Measurements from ENCODE around the gene BANP.
"Not testable (repeated sequence)": the region's sequence is repeated elsewhere in the genome, so short reads cannot be mapped to it uniquely, and the experiment has no call there.

Gene BANP

DNA sequence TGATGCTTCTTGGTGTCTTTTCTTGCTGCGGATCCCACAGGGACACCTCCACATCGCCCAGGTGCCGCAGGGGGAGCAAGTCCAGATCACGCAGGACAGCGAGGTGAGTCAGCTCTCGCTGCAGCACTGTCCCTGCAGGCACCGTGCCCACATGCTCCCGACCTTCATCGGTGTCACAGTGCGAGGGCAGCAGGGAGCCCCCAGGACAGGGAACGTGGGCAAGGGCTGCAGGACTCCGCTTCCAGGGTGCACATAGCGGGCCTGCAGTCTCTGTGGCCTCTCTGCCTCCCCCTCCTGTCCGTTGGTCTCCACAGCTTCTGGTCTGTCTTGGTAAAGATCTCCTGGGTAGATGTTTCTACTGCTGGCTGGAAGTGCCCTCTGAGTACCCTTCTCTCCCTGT, 84.1 kb downstream of the BANP start:
- H3K27ac ChIP-seq (ENCODE audit: low read depth, low read length, poor library complexity, severe bottlenecking), result no peak overlapping the region
- H3K4me3 ChIP-seq (ENCODE audit: low read depth, low read length, poor library complexity, severe bottlenecking), result no peak overlapping the region
- no peaks in the 10 kb centered on the region for H3K9me3 ChIP-seq (ENCODE audit: low read length)
- no peaks in the 10 kb centered on the region for H3K79me2 ChIP-seq (ENCODE audit: insufficient read depth, low read length)
- peaks cover 3% of the 10 kb centered on the region; the same call in 1 of the 2 replicates for H3K36me3 ChIP-seq (ENCODE audit: insufficient read depth, low read length)
- H3K4me1 ChIP-seq (ENCODE audit: insufficient read depth, low read length, severe bottlenecking), result peaks cover 8% of the 10 kb centered on the region
- no peak overlapping the region for H3K9ac ChIP-seq (ENCODE audit: low read length)
- H2AFZ ChIP-seq (ENCODE audit: low read length), result no peak overlapping the region
- TF ChIP-seq EZH2 (IDR thresholded peaks at IDR 0.05; ENCODE audit: borderline replicate concordance, low read length), result no peak
- TF ChIP-seq, protein P1, sequence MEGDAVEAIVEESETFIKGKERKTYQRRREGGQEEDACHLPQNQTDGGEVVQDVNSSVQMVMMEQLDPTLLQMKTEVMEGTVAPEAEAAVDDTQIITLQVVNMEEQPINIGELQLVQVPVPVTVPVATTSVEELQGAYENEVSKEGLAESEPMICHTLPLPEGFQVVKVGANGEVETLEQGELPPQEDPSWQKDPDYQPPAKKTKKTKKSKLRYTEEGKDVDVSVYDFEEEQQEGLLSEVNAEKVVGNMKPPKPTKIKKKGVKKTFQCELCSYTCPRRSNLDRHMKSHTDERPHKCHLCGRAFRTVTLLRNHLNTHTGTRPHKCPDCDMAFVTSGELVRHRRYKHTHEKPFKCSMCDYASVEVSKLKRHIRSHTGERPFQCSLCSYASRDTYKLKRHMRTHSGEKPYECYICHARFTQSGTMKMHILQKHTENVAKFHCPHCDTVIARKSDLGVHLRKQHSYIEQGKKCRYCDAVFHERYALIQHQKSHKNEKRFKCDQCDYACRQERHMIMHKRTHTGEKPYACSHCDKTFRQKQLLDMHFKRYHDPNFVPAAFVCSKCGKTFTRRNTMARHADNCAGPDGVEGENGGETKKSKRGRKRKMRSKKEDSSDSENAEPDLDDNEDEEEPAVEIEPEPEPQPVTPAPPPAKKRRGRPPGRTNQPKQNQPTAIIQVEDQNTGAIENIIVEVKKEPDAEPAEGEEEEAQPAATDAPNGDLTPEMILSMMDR (IDR thresholded peaks at IDR 0.05; ENCODE audit: low read length), result no peak
- H4K20me1 ChIP-seq (ENCODE audit: insufficient read depth, low read length), result no peaks in the 10 kb centered on the region
- H3K27me3 ChIP-seq (ENCODE audit: insufficient read depth, low read length), result no peaks in the 10 kb centered on the region
- H3K4me2 ChIP-seq (ENCODE audit: low read length), result no peak overlapping the region
- no peaks in the 10 kb centered on the region for H3F3A ChIP-seq (ENCODE audit: insufficient read depth, low read length)
- H3K9me2 ChIP-seq (ENCODE audit: low read depth, low read length), result no peaks in the 10 kb centered on the region

DNA sequence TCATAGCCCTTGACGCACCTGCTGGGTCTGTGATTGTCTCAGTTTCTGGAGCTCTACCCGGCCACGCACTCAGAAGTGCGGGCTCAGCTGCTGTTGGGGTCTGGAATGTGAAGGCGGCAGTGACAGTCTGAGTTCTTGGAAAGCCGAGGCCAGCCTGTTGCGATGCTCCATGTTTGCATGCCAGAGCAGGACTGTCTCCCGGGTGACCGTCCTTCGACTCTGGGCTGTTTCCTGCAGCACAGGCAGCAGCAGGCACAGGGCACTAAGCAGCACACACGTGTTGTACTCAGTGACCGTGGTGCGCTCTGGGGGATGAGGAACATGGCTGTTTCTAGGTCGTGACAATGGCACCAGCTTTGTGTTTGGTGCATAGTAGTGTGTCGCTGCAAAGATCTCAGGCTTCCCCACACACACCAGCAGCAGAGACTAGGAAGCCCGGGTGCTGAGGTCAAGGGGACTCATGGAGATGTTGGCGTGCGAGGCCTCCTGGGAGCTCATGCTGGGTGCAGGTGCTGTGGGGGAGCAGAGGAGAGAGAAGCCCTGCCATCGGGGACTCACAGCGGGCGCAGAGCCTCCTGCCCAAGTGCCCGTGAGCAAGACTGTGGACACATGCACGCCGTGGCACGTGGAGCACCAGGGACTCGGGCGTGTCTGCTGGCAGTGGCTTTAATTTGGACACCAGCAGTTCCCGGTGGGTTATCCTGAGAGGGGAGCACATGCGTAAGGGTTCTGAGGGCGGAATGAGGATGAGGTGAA, 84.8 kb downstream of the BANP start:
- not testable (repeated sequence) for H3K4me1 ChIP-seq (ENCODE audit: insufficient read depth, low read length, severe bottlenecking); H3F3A ChIP-seq (ENCODE audit: insufficient read depth, low read length); H4K20me1 ChIP-seq (ENCODE audit: insufficient read depth, low read length); H3K4me2 ChIP-seq (ENCODE audit: low read length); H2AFZ ChIP-seq (ENCODE audit: low read length); H3K9me3 ChIP-seq (ENCODE audit: low read length); H3K79me2 ChIP-seq (ENCODE audit: insufficient read depth, low read length); H3K27ac ChIP-seq (ENCODE audit: low read depth, low read length, poor library complexity, severe bottlenecking); H3K27me3 ChIP-seq (ENCODE audit: insufficient read depth, low read length); H3K9ac ChIP-seq (ENCODE audit: low read length); H3K9me2 ChIP-seq (ENCODE audit: low read depth, low read length); H3K4me3 ChIP-seq (ENCODE audit: low read depth, low read length, poor library complexity, severe bottlenecking); H3K36me3 ChIP-seq (ENCODE audit: insufficient read depth, low read length)

DNA sequence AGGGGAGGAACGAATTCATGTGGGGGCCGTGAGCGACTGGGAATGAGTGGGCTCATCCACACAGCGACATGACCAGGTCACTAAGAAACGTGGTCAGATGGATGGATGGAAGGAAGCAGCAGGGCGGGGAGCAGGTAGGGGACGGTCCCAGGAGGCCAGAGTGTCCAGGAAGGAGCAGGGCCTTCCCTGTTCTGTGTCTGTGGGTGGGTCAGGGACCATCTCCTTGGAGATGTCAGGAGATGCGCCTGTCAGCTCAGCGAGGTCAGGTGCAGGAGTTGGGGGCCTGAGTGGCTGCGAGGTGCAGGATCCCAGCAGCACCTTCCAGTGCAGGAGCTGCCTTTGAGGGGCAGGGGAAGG, 85.4 kb downstream of the BANP start:
- H3K9me3 ChIP-seq (ENCODE audit: low read length); H3K9me2 ChIP-seq (ENCODE audit: low read depth, low read length); H3K36me3 ChIP-seq (ENCODE audit: insufficient read depth, low read length); H3K9ac ChIP-seq (ENCODE audit: low read length); H3F3A ChIP-seq (ENCODE audit: insufficient read depth, low read length); H3K27me3 ChIP-seq (ENCODE audit: insufficient read depth, low read length); H3K27ac ChIP-seq (ENCODE audit: low read depth, low read length, poor library complexity, severe bottlenecking); H3K79me2 ChIP-seq (ENCODE audit: insufficient read depth, low read length); H3K4me1 ChIP-seq (ENCODE audit: insufficient read depth, low read length, severe bottlenecking); H3K4me3 ChIP-seq (ENCODE audit: low read depth, low read length, poor library complexity, severe bottlenecking); H4K20me1 ChIP-seq (ENCODE audit: insufficient read depth, low read length); H3K4me2 ChIP-seq (ENCODE audit: low read length); H2AFZ ChIP-seq (ENCODE audit: low read length): not testable (repeated sequence)

DNA sequence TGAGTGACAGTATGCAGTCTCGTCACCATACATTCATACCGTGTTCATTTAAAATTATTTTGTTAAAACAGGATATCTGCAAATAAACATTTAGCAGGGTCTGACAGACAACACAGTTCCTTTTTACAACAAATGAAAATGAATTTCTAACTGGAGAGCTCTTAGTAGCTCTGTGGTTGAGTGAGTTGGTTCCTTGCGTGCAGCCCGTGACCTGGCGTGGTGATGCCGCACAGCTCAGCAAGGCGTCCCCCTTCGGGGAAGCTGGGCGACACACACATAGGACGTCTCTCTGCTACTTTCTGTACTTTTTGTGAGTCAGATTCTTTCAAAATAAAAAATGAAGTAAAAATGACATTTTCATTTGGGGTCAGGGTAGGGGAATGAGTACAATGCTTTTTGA, 86.1 kb downstream of the BANP start:
- not testable (repeated sequence) for H3K4me2 ChIP-seq (ENCODE audit: low read length); H2AFZ ChIP-seq (ENCODE audit: low read length); H3K4me3 ChIP-seq (ENCODE audit: low read depth, low read length, poor library complexity, severe bottlenecking); H3K9me2 ChIP-seq (ENCODE audit: low read depth, low read length); H3K36me3 ChIP-seq (ENCODE audit: insufficient read depth, low read length); H3K79me2 ChIP-seq (ENCODE audit: insufficient read depth, low read length); H3F3A ChIP-seq (ENCODE audit: insufficient read depth, low read length); H4K20me1 ChIP-seq (ENCODE audit: insufficient read depth, low read length); H3K27me3 ChIP-seq (ENCODE audit: insufficient read depth, low read length); H3K27ac ChIP-seq (ENCODE audit: low read depth, low read length, poor library complexity, severe bottlenecking); H3K9ac ChIP-seq (ENCODE audit: low read length); H3K9me3 ChIP-seq (ENCODE audit: low read length)
- H3K4me1 ChIP-seq (ENCODE audit: insufficient read depth, low read length, severe bottlenecking), result peaks cover 16% of the 10 kb centered on the region

DNA sequence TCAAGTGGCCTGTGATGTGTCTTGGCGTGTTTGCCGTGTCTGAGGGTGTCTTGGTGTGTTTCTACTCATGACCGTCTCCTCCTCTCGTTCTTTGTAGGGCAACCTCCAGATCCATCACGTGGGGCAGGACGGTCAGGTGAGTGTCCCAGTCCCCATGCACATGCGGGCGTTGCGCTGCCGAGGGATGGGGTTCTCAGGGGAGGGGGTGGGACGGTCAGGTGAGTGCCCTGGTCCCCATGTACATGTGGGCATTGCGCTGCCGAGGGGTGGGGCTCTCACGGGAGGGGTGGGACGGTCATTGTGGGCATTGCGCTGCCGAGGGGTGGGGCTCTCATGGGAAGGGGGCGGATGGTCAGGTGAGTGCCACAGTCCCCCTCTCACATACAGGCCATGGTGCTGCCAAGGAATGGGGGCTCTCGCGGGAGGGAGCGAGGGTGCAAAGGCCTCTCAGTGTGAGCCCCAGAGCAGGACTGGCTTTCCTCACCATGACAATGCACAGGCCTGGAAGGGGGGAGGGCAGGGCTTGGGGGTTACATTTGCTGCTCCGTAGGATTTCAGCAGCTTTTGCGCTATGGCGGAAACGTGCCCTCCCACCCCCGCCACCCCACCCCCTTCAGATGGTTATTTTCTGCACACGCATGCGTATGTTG, 86.8 kb downstream of the BANP start:
- not testable (repeated sequence) for H3K9me3 ChIP-seq (ENCODE audit: low read length); H3K79me2 ChIP-seq (ENCODE audit: insufficient read depth, low read length); H3K4me3 ChIP-seq (ENCODE audit: low read depth, low read length, poor library complexity, severe bottlenecking); H3F3A ChIP-seq (ENCODE audit: insufficient read depth, low read length); H3K9me2 ChIP-seq (ENCODE audit: low read depth, low read length); H4K20me1 ChIP-seq (ENCODE audit: insufficient read depth, low read length); H2AFZ ChIP-seq (ENCODE audit: low read length); H3K27ac ChIP-seq (ENCODE audit: low read depth, low read length, poor library complexity, severe bottlenecking); H3K27me3 ChIP-seq (ENCODE audit: insufficient read depth, low read length); H3K36me3 ChIP-seq (ENCODE audit: insufficient read depth, low read length); H3K4me2 ChIP-seq (ENCODE audit: low read length); H3K9ac ChIP-seq (ENCODE audit: low read length)
- H3K4me1 ChIP-seq (ENCODE audit: insufficient read depth, low read length, severe bottlenecking), result peaks cover 20% of the 10 kb centered on the region

DNA sequence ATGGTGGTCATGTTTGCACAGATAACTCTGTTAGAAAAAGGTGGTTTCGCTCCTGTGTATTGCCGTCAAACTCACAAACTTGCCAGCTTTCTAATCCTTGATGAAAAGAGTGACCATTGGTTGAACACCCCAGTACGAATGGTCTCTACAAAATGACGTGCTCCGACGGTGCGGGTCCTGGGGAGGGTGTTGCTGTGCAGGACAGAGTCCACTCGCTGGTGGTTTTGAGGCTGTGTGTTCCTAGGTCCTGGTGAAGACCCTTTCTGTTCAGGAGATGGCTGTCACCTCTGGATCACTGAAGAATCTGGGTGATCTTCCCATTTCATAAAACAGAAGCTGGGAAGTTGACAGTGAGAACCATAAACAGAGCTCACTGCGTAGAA, 87.3 kb downstream of the BANP start:
- not testable (repeated sequence) for H4K20me1 ChIP-seq (ENCODE audit: insufficient read depth, low read length); H3K36me3 ChIP-seq (ENCODE audit: insufficient read depth, low read length); H3K9me3 ChIP-seq (ENCODE audit: low read length); H3K27me3 ChIP-seq (ENCODE audit: insufficient read depth, low read length); H3K79me2 ChIP-seq (ENCODE audit: insufficient read depth, low read length); H3K4me3 ChIP-seq (ENCODE audit: low read depth, low read length, poor library complexity, severe bottlenecking); H3K9me2 ChIP-seq (ENCODE audit: low read depth, low read length); H3K4me2 ChIP-seq (ENCODE audit: low read length); H3F3A ChIP-seq (ENCODE audit: insufficient read depth, low read length); H3K9ac ChIP-seq (ENCODE audit: low read length); H3K27ac ChIP-seq (ENCODE audit: low read depth, low read length, poor library complexity, severe bottlenecking); H2AFZ ChIP-seq (ENCODE audit: low read length)
- peaks cover 24% of the 10 kb centered on the region for H3K4me1 ChIP-seq (ENCODE audit: insufficient read depth, low read length, severe bottlenecking)

Measured in OCI-LY1 (cell line).